Adrenal gland (tissue), 5 donors: ENCODE data around the gene KRT15.

Experiments
- POLR2A ChIP-seq, 2 donors: fragments of 450-650 bp; IDR thresholded peaks; one replicate each; pipeline ENCODE4 v1.6.1; 2017; ENCODE audit warnings: antibody characterized with exemption in 2 of 2, mild to moderate bottlenecking in 2 of 2, moderate library complexity in 1 of 2
- TF ChIP-seq, protein P1 (sequence below), 6 experiments: fragments of 450-650 bp in 4 of 6; fragments of 200-600 bp in 2 of 6; sonication (generic) in 1 of 6; IDR thresholded peaks; 1 replicate in 5 of 6; 2 replicates in 1 of 6; pipeline versions ENCODE4 v1.5.1 to v1.8.0; 2016 to 2021; ENCODE audit warnings: antibody characterized with exemption in 6 of 6, mild to moderate bottlenecking in 2 of 6, moderate library complexity in 1 of 6
- donor health status: DM: no; HTN: no; CAD: no.

- TF ChIP-seq, protein P1, sequence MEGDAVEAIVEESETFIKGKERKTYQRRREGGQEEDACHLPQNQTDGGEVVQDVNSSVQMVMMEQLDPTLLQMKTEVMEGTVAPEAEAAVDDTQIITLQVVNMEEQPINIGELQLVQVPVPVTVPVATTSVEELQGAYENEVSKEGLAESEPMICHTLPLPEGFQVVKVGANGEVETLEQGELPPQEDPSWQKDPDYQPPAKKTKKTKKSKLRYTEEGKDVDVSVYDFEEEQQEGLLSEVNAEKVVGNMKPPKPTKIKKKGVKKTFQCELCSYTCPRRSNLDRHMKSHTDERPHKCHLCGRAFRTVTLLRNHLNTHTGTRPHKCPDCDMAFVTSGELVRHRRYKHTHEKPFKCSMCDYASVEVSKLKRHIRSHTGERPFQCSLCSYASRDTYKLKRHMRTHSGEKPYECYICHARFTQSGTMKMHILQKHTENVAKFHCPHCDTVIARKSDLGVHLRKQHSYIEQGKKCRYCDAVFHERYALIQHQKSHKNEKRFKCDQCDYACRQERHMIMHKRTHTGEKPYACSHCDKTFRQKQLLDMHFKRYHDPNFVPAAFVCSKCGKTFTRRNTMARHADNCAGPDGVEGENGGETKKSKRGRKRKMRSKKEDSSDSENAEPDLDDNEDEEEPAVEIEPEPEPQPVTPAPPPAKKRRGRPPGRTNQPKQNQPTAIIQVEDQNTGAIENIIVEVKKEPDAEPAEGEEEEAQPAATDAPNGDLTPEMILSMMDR (IDR thresholded peaks at IDR 0.05): no peak
- TF ChIP-seq POLR2A (IDR thresholded peaks at IDR 0.05): no peak
These were observed 22.4 kb upstream of the KRT15 start for GRCh38 chr17:41540921-41541625.
